Skeletal muscle satellite cell (primary cell): ENCODE measurements around the gene BBS1.

Source experiments
- H3K27me3 ChIP-seq: 2 replicates; pipeline ENCODE4 v1.7.0; 2013; ENCODE audit warnings: low read length; ENCODE audit not compliant: control insufficient read depth, insufficient read depth
- H3K36me3 ChIP-seq: 2 replicates; pipeline ENCODE4 v1.7.0; 2013; ENCODE audit warnings: mild to moderate bottlenecking, control low read depth, low read length; ENCODE audit not compliant: insufficient read depth
- H3K4me1 ChIP-seq: 2 replicates; pipeline ENCODE4 v1.7.0; 2013; ENCODE audit warnings: low read length; ENCODE audit not compliant: control insufficient read depth, insufficient read depth
- H3K4me2 ChIP-seq: 2 replicates; pipeline ENCODE4 v1.7.0; 2013; ENCODE audit warnings: mild to moderate bottlenecking, low read length
- H3K4me3 ChIP-seq: 2 replicates; pipeline ENCODE4 v1.7.0; 2013; ENCODE audit warnings: low read length
- H3K9ac ChIP-seq: 2 replicates; pipeline ENCODE4 v1.7.0; 2013; ENCODE audit warnings: mild to moderate bottlenecking, low read depth, low read length, moderate library complexity
- H3K9me3 ChIP-seq: replicated peaks from 2 replicates; pipeline ENCODE4 v1.7.0; 2013; ENCODE audit warnings: mild to moderate bottlenecking, control low read depth, low read length

BBS1 gene

DNA sequence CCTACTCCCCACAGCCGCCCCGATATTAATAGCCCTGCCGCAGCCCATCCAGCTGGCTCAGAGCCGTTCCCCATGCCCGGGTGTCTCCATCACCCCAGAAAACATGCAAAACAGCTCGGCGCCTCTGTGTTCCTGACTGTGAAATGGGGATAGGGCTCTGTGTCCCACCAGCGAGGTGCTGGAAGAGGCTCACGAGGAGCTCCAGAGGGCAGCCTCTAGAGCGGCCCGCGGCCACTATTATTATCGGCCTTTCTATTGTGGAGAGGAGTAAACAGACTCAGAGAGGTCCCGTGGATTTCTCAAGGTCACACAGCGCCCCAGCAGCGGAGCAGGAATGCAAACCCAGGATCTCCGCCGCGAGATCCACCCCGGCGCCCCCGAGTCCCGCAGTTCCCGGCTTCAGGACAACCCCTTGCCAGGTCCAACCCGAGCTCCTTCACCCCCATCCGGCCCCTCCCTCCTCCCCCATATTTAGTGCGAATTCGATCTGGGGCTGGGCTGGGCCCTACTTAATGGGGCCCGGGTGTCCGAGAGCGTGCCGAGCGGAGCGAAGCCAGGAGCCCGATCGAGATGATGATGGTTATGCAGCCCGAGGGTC is 36.0 kb downstream of the BBS1 start, which contains the start of gene ACTN3:
Gene ACTN3 (plus strand): TSS at position 536 of the 598 bp plus-strand sequence. CDS start 35 bp downstream, at position 571.
- Histone ChIP-seq H3K27me3 (peaks cover 26% of the 10 kb centered on the region), H3K4me1 (peaks cover 17% of the 10 kb centered on the region), H3K36me3 (no peaks in the 10 kb centered on the region), H3K9me3 (no peaks in the 10 kb centered on the region), H3K4me3 (peak within 1 kb of the TSS; percentile 83), H3K4me2 (peak within 1 kb of the TSS; percentile 78), H3K9ac (peak within 1 kb of the TSS; percentile 89)

DNA sequence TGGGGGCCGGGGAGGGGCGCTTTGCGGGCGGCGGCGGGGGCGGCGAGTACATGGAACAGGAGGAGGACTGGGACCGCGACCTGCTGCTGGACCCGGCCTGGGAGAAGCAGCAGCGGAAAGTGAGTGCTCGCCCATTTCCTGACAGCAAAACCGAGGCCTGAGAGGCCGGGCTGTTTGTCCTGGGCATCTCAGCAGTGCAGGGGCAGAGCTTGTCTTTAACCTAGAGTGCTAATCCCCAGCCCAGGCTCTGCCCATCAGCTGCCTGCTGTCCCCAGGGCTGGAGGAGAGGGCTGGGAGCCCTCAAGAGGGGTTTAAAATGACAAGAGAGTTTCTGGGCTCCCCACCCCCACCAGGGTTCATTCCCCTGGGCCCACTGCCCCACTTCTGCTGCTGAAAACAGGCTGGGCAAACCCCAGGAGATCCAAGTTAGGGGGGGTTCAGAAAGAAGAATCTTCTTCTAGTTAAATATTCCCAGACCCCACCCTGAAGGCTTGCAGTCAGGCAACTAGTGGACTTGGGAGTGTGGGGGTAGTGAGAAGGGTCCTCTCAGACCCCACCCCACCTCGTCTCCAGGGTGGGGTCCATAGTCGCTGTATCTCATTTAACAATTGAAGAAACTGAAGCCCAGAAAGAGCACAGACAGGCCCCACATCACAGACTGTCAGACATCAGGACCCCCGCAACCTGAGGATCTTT is 36.7 kb downstream of the BBS1 start:
- H3K9me3 ChIP-seq = no peaks in the 10 kb centered on the region
- H3K4me1 ChIP-seq = peaks cover 17% of the 10 kb centered on the region
- H3K36me3 ChIP-seq = no peaks in the 10 kb centered on the region
- peaks cover 26% of the 10 kb centered on the region for H3K27me3 ChIP-seq
- no peak overlapping the region for H3K4me3 ChIP-seq
- no peak overlapping the region for H3K9ac ChIP-seq
- peak overlapping the region; percentile 78 for H3K4me2 ChIP-seq

DNA sequence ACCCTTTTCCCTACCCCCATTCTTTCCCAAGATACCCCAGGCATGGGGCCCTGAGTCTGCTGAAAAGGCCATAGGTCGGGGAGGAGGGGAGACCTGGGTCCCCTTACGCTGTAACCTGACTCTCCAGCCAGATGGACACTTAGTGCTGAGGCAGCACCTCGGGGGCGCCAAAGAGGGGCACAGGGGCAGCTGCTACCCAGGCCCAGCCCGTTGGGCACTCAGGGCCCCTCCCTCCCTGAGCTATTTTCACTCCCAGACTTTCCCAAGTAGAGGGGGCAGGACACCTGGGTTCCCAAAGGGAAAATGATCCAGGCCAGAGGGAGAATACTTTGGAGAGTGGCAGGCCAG is 37.2 kb downstream of the BBS1 start:
- H3K36me3 ChIP-seq = no peaks in the 10 kb centered on the region

DNA sequence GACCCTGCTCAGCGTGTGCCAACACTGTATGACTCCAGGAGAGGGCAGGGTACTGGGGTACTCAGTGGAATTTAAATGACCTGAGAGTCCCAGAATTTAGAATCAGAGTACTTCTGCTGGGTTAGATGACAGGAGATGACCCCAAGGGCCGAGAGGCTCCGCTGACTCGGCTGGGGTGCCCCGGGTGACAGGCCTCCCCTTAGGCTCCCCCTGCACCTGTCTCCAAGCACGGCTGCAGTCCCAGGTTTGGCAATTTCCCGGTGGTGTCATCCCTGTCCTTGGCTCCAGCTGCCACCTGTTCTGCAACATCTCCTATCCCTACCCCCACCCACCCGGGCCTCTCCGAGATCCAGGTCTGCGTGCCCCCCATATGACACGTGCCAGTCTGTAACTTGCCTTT is 37.6 kb downstream of the BBS1 start:
- Histone ChIP-seq H3K9ac (no peak overlapping the region), H3K4me1 (peaks cover 10% of the 10 kb centered on the region), H3K9me3 (no peaks in the 10 kb centered on the region), H3K4me2 (no peak overlapping the region), H3K4me3 (no peak overlapping the region), H3K27me3 (peaks cover 26% of the 10 kb centered on the region), H3K36me3 (no peaks in the 10 kb centered on the region)

More for the DNA sequence above, 37.2 kb downstream of the BBS1 start:
- no peak overlapping the region for H3K4me3 ChIP-seq
- no peaks in the 10 kb centered on the region for H3K9me3 ChIP-seq
- no peak overlapping the region for H3K4me2 ChIP-seq
- no peak overlapping the region for H3K9ac ChIP-seq
- peaks cover 12% of the 10 kb centered on the region for H3K4me1 ChIP-seq
- H3K27me3 ChIP-seq = peaks cover 26% of the 10 kb centered on the region

DNA sequence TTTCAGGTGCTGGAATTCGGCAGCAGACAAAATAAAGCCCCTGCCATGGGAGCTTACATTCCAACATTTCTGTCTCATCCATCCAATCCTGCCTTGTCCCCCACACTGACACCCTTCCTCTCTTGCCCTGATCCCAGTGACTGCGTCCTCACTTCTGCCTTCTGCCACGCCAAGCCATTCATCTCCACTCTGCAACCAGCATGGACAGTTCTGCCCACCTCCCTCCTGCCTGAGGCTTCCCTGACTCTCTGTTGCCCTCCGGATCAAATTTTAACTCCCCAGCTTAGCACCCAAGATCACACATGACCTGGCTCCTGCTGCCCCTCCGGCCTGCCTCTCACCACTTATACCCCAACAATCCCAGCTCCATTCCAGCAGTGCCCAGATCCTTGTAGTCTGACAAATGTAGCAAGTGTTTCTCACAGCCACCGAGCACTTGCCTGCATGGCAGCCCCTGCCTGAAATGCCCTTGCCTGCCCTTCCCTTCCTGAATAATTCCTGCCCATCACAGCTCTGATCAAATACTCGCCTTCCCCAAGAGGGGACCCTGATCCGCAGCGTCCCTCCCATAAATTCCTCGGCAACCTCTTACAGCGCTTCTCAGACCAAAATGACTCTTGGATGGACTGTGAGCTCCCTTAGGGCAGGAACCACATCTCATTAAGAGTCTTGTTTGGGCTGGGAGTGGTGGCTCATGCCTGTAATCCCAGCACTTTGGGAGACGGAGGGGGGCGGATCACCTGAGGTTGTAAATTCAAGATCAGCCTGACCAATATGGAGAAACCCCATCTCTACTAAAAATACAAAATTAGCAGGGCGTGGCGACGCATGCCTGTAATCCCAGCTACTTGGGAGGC is 38.6 kb downstream of the BBS1 start:
- no peak overlapping the region for H3K4me2 ChIP-seq
- no peak overlapping the region for H3K4me3 ChIP-seq
- H3K9me3 ChIP-seq = no peaks in the 10 kb centered on the region
- no peak overlapping the region for H3K9ac ChIP-seq
- no peaks in the 10 kb centered on the region for H3K36me3 ChIP-seq
- H3K4me1 ChIP-seq = peaks cover 10% of the 10 kb centered on the region
- peaks cover 26% of the 10 kb centered on the region for H3K27me3 ChIP-seq

DNA sequence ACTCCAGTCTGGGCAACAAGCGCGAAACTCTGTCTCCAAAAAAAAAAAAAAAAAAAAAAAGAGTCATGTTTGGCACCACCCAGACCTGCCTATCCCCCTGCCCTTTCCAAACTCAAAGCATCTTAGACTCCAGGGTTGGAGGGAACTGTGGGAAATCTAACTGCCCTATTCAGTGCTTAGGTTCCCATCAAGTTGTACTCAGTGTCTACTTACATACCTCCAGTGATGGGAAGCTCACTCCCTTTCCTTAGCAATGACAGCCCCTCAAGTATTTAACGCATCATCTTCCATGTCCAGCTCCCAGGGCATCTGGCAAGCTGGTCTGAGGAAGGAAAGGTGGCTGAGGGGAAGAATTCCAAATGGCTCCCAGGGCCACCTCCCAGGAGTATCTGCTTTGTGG is 39.3 kb downstream of the BBS1 start:
- Histone ChIP-seq H3K4me3 (no peak overlapping the region), H3K4me2 (no peak overlapping the region), H3K9me3 (no peaks in the 10 kb centered on the region), H3K9ac (no peak overlapping the region), H3K36me3 (no peaks in the 10 kb centered on the region), H3K4me1 (peaks cover 10% of the 10 kb centered on the region), H3K27me3 (peaks cover 26% of the 10 kb centered on the region)

DNA sequence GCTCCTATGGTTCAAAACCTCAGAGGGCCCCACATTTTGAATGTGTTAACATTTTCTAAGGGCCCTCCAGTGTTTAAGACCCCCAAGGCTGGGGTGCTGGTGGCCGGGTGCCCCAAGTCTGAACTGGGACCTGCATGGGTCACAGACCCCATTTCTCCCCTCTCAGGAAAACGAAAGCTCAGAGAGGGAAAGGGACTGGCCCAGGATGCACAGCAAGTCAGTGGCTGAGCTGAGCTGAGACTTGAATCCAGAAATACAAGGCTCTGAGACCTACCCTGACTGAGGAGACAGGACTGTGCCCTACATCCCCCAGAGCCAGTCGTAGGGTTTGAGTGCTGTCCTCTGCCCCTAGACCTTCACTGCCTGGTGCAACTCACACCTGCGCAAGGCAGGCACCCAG is 40.5 kb downstream of the BBS1 start:
- H3K4me3 ChIP-seq = no peak overlapping the region
- H3K27me3 ChIP-seq = peaks cover 27% of the 10 kb centered on the region
- no peak overlapping the region for H3K4me2 ChIP-seq
- no peaks in the 10 kb centered on the region for H3K9me3 ChIP-seq
- peaks cover 5% of the 10 kb centered on the region for H3K4me1 ChIP-seq
- H3K9ac ChIP-seq = no peak overlapping the region
- H3K36me3 ChIP-seq = no peaks in the 10 kb centered on the region

DNA sequence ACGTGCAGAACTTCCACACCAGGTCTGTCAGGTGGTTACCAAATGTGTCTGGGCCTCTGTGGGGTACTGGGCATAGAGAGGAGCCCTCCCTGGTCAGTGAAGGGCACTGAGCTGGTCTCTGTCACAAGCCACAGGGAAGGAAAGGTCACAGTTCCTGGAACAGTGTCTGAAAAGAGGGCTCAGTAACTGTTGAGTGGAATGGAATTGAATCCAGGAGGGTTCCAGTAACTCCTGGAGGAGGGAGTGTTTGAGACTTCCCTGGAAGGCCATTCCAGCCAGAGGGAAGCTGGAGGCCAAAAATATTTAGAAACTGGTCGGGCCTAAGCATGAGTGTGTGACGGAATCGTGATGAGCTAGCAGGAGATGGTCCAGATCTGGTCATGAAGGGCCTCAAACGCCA is 44.2 kb downstream of the BBS1 start:
- Histone ChIP-seq H3K4me1 (no peaks in the 10 kb centered on the region), H3K9ac (no peak overlapping the region), H3K4me3 (no peak overlapping the region), H3K9me3 (no peaks in the 10 kb centered on the region), H3K4me2 (no peak overlapping the region), H3K27me3 (peaks cover 40% of the 10 kb centered on the region), H3K36me3 (no peaks in the 10 kb centered on the region)

DNA sequence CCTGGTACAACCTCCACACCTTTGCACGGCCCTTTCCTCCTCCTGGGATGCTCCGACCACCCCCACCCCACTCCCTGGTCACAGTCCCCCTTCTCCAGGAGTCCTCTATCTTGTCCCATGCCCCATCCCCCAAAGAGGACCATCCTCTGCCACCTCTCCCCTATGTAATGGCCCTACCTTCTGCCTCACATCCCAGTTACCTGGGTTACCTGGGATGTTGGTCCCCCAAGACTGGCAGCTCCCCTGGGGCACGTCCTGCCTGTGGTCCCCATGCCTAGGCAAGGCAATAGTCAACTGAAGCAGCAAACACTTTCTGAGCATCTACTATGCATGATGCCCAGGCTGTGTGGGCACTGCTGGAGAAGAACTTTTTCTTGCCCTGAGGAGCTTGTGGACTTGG is 45.0 kb downstream of the BBS1 start:
- Histone ChIP-seq H3K36me3 (no peaks in the 10 kb centered on the region), H3K9ac (no peak overlapping the region), H3K9me3 (no peaks in the 10 kb centered on the region), H3K4me2 (no peak overlapping the region), H3K27me3 (peaks cover 37% of the 10 kb centered on the region), H3K4me1 (no peaks in the 10 kb centered on the region), H3K4me3 (no peak overlapping the region)

DNA sequence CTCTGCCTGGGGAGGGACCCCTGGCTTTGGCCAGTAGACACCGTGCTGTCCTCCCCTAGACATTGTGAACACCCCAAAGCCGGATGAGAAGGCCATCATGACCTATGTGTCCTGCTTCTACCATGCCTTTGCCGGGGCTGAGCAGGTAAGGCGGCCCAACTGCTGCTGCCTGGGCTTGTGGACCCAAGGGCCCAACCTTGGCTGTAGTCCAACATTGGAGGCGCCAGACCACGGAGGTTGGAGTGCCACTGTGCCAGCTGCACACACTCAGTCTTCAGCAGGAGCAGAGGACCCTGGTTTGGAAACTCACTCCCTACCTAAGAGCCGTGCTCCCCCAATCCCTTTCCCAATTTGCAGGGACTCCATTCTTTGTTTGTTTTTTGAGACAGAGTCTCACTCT is 45.7 kb downstream of the BBS1 start:
- no peak overlapping the region for H3K4me3 ChIP-seq
- no peak overlapping the region for H3K4me2 ChIP-seq
- no peak overlapping the region for H3K9ac ChIP-seq
- no peaks in the 10 kb centered on the region for H3K4me1 ChIP-seq
- no peaks in the 10 kb centered on the region for H3K9me3 ChIP-seq
- H3K27me3 ChIP-seq = peaks cover 36% of the 10 kb centered on the region
- H3K36me3 ChIP-seq = no peaks in the 10 kb centered on the region

DNA sequence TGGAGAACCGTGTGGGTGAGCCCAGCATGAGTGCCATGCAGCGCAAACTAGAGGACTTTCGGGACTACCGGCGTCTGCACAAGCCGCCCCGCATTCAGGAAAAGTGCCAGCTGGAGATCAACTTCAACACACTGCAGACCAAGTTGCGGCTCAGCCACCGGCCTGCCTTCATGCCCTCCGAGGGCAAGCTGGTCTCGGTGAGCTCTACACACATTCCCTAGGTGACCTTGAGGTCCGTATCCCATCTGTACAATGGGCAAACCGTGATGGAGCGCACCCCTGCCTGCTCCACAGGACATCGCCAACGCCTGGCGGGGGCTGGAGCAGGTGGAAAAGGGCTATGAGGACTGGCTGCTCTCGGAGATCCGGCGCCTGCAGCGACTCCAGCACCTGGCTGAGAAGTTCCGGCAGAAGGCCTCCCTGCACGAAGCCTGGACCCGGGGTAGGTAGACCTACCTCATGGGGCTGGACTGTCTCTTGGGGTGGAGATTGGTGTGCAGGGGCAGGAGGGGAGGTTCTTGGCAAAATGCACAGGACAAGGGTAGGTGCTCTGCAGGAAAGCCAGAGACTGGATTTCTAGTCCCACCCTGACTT is 47.4 kb downstream of the BBS1 start:
- Histone ChIP-seq H3K4me1 (no peaks in the 10 kb centered on the region), H3K9ac (no peak overlapping the region), H3K36me3 (no peaks in the 10 kb centered on the region), H3K9me3 (no peaks in the 10 kb centered on the region), H3K27me3 (peaks cover 36% of the 10 kb centered on the region), H3K4me3 (no peak overlapping the region), H3K4me2 (no peak overlapping the region)
